Measurements from ENCODE around the gene ACP3.

ACP3 gene

GRCh38 chr3:132321304-132321703, 4.1 kb downstream of the ACP3 start:
- no peak for DNase-seq

DNA sequence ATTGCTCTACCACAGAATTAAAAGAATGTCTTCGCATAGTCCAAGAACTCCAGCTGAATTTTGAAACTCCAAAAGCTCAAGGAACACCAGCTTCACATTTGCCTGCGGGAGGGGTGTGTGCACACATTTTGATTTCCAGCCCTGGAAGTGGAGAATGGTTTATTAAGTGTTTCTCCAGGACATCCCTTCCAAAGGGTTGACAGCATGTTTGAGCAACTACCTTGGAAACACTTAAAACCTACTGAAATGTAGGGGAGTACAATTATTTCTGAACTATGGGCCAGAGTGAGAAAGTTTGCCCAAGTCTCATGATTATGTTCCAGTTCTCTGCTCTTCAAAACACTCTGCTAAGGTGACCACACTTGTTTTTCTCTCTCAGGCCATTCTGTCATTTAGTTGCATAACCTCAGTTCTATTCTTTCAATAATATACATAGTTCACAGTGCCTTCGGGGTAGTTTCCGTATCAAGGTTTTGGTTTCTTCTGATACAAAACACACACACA, 7.9 kb downstream of the ACP3 start:
- DNase-seq: no peak

DNA sequence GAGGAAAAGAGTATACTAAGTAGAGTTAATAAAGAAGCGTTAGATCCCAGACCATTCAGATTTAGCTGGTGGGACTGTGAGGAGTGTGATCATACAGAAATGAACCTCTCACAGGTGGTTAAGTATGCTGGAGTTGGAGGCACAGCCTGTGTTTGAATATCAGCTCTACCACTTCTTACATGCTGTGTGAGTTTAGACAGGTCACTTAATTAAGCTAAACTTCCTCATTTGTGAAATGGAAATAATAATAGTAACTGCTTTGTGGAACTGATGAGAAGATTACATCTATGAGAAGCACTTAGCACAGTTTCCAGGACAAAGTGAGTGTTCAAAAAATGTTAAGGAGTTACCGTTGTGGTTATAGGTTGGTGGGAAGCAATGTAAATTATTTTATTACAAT, 8.4 kb downstream of the ACP3 start:
- no peak for DNase-seq

DNA sequence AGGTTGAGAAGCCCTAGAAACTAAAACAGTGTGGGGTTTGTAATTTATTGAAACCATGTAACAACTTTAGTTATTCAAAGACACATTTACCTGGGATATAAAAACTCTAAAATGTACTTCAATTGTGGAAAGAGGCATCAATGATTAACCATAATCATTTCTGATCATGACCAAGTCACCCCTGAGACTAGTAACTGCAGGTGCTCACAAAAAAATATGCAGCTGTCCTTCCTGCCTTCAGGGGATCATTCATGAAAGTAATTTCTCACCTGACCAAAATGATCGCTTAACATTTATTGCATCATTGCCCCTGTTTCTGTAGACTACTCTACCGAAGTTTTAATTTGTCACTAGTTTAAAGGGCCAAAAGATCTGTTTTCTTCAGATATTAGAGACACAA, 9.0 kb downstream of the ACP3 start:
- no peak for DNase-seq

DNA sequence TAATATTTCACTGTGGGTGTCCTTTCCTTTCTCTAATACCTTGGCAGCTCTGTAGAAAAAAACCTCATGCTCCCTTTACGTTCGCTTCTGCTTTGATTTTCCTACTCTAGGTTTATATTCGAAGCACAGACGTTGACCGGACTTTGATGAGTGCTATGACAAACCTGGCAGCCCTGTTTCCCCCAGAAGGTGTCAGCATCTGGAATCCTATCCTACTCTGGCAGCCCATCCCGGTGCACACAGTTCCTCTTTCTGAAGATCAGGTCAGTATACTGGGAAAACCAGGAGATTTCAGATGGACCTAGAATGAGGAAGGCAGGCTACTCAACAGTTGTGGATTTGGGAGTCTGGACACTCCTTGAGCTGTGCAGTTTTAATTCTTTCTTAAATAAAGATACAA, 14.9 kb downstream of the ACP3 start:
- no peak for DNase-seq

- DNase-seq: no peak
These were observed 15.3 kb downstream of the ACP3 start for GRCh38 chr3:132332508-132332907.

DNA sequence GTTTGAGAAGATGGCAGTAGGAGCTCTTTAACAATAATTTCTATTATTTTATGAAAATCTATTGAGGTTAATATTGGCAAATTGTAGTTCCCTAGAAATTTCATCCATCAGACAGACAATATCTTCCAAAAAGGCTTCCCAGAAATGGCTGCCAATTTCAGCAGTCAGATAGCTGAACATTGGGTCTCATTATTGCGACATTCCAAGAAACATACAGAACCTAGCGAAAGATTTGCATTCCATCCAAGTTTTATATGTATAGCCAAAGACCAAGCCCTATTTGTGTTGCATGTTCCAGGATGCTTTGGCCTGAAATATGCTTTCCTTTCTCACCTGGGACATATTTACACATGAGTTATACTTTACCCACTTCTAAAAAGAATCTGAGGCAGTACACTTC, 24.5 kb downstream of the ACP3 start:
- DNase-seq: no peak

- DNase-seq: no peak
These were observed 25.0 kb downstream of the ACP3 start for GRCh38 chr3:132342183-132342582.

DNA sequence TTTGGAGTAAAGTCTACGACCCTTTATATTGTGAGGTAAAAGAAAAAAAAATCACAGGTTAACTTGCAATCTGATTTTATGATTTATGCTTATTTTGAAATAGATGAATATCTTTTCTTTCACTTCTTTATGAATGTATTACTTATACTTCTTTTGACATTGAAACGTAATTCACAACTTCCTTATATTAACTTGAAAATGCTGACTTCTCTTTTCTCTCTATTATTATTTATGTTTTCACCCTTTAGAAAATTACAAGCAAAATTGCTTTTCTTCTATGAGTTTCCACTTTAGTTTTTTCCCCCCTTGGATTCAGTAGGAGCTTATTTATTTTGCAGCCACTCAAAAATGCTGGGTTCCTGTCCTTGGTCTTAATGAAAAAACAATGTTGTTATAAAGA, 25.4 kb downstream of the ACP3 start:
- DNase-seq: no peak

DNA sequence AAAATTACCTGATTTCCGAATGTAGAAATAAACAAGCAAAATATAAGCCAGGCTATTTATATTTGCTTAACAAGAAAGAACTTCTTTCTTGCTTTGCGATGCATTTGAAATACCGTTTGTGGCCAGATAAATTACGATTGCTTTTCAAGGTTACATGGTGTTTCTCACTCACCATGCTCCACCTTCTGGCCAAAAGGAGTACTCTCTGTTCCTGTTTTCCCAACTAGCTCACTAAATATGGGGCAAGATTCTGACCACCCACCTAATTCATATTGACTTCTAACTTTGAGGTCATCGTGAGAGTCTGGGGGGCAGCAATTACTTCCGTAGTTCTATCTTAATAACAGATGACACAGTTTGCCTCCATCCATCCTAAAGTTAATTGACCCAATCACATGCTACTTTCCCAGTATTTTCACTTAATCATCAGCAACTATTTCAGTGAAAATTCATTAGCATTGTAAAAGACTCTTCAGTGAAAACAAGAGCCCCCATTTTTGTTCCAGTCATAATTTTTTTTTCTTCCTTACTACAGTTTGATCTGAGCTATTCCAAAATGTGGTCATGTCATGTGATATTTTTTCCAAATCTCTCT, 25.9 kb downstream of the ACP3 start:
- DNase-seq: no peak

DNA sequence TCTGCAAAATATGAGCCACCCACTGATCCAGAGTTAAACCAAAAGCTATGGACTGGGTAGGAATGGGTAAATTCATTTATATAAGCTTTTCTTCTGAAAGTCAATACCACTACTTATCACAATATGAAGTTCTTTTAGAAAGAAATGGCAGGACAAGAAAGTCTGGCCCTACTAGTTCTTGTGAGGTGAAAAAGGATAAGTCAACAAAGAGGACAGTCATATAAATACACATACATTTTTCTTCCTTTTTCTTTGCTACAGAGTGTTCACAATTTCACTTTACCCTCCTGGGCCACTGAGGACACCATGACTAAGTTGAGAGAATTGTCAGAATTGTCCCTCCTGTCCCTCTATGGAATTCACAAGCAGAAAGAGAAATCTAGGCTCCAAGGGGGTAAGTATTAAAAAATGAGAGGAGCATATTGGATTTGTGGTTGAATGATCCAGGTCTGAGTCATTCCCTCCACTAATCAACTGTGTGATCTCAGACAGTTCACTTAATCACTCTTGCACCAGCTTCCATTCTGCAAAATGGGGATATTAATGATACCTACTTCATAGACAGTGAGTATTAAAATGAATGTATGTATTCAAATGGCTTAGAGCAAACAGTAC, 27.6 kb downstream of the ACP3 start:
- no peak for DNase-seq

DNA sequence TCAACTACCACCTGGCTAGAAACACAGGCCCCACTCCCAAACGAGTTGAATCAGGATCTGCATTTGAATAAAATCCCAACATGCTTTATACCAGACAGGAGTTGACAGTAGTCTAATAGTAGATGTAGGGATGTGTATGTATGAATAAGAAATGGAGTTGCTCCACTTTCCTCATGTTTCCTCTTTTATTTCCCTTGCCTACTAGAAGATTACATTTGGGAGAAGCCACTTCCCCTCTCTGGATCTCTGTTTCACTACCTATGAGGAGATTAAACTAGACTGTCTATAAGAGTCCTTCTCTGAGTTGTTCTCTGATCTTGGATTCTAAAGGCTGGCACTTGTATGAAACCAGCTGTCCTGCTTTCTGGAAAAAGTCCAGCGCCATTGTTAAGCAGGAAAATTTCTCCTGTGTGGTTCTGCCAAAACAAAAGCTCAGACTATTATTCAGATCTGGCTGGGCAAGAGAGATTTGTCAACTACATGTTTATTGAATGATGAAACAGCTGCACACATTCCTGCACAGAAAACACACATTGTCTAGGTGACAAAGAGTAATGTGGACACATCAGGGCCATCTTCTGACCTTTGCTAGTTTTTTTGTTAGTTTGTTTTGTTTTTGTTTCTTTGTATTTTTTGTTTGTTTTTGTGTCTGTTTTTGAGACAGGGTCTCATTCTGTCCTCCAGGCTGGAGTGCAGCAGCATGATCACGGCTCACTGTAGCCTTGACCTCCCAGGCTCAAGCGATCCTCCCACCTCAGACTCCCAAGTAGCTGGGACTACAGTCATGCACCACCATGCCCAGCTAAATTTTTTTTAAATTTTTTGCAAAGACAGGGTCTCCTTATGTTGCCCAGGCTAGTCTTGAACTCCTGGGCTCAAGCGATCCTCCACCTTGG, 29.9 kb downstream of the ACP3 start:
- no peak for DNase-seq

- DNase-seq: no peak
These were observed 30.6 kb downstream of the ACP3 start for GRCh38 chr3:132347811-132348210.

GRCh38 chr3:132348531-132348930, 31.3 kb downstream of the ACP3 start:
- no peak for DNase-seq

- no peak for DNase-seq
These were observed 33.6 kb downstream of the ACP3 start for GRCh38 chr3:132350814-132351213.

GRCh38 chr3:132351222-132351806, 34.1 kb downstream of the ACP3 start:
- DNase-seq: no peak

- peak; percentile 85 for DNase-seq
These were observed 35.4 kb downstream of the ACP3 start for GRCh38 chr3:132352556-132353143.

DNA sequence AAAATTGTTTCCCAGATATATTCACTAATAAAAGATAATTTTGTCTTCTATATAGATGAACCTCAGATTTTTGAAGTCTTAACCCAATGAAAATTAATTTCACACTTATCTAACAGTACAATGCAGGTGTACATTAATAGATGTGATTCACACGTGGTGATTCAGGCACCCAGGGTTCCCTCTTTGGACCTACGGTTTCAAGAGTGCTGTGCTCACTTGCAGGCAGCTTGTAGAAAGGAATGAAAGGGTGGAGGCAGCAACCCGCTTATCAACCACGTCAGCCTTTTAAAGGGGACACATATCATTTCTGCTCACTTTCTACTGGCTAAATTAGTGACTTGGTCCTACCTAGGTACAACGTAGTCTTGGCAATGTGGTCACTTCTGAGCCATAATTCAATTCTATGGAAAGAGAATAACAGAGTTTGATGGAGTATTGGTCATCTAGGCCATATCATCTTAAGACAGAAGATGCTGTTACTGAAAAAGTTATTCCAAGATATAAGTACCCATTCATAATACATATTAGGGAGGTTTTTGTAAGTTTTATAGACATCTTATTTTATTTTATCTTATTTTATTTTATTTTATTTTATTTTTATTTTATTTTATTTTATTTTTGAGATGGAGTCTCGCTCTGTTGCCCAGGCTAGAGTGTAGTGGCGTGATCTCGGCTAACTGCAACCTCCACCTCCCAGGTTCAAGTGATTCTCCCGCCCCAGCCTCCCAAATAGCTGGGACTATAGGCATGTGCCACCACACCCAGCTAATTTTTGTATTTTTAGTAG, 37.9 kb downstream of the ACP3 start:
- no peak for DNase-seq

- DNase-seq: no peak
These were observed 39.4 kb downstream of the ACP3 start for GRCh38 chr3:132356568-132356967.

GRCh38 chr3:132360717-132361116, 43.5 kb downstream of the ACP3 start:
- DNase-seq: no peak

- no peak for DNase-seq
These were observed 45.1 kb downstream of the ACP3 start for GRCh38 chr3:132362329-132362728.

DNA sequence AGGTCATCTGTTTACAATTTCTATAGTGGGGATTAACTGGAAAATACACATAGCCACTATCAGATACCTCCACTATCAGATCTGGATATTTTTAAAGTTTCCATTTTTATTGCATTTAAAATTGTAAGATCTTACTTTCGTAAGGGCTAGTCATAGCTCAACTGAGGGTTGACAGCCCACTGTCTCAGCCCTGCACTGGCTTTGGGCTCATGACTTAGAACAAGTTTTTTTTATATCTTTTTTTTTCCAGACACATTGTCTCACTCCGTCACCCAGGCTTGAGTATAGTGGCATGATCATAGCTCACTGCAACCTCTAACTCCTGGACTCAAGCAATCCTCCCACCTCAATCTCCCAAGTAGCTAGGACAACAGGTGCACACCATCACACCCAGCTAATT, 51.3 kb downstream of the ACP3 start:
- DNase-seq: no peak
